Neutrophil (primary cell): Measurements from ENCODE around the gene IRF8.

ENCODE experiments used
- H3K27ac ChIP-seq: fragments of 200-600 bp; sonication (generic); 2 replicates; pipeline ENCODE4 v1.5.1; 2016; ENCODE audit warnings: mild to moderate bottlenecking, moderate library complexity
- H3K27me3 ChIP-seq: fragments of 200-600 bp; sonication (generic); 2 replicates; pipeline ENCODE4 v1.6.0; 2016; ENCODE audit warnings: mild to moderate bottlenecking
- H3K36me3 ChIP-seq: fragments of 200-600 bp; sonication (generic); 2 replicates; pipeline ENCODE4 v1.5.1; 2017
- H3K4me1 ChIP-seq, 2 experiments: fragments of 200-600 bp in 1 of 2; sonication (generic) in 1 of 2; 1 replicate in 1 of 2; 2 replicates in 1 of 2; pipeline versions ENCODE4 v1.5.1 to v1.6.1; 2013 to 2016; ENCODE audit warnings: low read depth in 1 of 2, low read length in 1 of 2, mild to moderate bottlenecking in 1 of 2, moderate library complexity in 1 of 2; ENCODE audit not compliant: control insufficient read depth in 1 of 2, insufficient read depth in 1 of 2
- H3K4me3 ChIP-seq, 2 experiments: fragments of 200-600 bp in 1 of 2; sonication (generic) in 1 of 2; 1 replicate in 1 of 2; 2 replicates in 1 of 2; pipeline ENCODE4 v1.5.1; 2013 to 2016; ENCODE audit warnings: low read depth in 1 of 2, low read length in 1 of 2, mild to moderate bottlenecking in 1 of 2, moderate library complexity in 1 of 2
- H3K9me3 ChIP-seq: fragments of 200-600 bp; sonication (generic); 2 replicates; pipeline ENCODE4 v1.5.1; 2016
- CTCF ChIP-seq: fragments of 200-600 bp; sonication (generic); IDR thresholded peaks from 2 replicates; pipeline ENCODE4 v1.5.1; 2016; ENCODE audit warnings: antibody characterized with exemption

The IRF8 gene

DNA sequence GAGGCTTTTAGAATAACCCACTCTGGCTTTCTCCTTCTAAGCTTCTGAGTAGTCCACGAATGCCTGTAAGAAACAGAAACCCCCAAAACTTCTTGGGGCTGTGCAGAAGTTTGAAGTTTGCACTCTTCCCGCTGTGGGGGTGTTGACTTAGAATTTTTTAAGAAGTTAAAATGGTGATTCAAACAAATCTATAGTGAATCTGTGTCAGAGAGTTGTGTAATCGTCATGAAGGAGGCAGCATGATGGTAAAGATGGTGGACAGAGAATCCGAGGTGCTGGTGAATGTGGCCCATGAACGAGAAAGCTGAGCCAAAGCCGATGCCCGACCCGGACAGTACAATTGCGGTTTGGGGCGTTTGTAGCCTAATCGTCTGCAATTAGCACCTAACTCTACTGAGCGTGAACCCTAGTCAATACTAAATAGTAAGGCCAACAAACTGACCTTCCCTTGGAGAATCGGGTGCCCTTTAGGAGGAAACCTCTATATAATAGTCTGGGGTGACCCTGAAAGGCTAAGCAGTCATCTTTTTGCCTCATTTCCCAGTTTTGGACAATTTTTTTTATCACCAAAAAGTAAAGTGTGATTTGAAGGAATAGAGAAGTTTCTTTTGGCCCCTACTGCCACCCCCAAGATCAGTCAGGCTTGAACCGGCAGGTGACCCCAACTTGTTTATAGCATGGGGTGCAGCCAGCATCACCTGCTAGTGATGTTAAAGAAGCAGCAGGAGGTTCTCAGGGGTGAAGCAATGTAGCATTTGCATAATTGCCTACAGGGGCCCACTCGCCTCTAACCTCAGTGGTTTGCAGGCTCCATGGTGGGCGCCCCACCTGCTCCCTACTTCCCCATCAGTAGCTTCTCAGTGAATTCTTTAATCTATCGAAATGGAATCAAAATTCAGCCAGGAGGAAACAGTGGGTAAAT lies 11.2 kb downstream of the IRF8 start:
- no peak overlapping the region for H3K27ac ChIP-seq
- TF ChIP-seq CTCF, result no peak
- H3K4me3 ChIP-seq, result no peak overlapping the region
- peaks cover 10% of the 10 kb centered on the region for H3K9me3 ChIP-seq
- peaks cover 58% of the 10 kb centered on the region for H3K27me3 ChIP-seq
- H3K4me1 ChIP-seq, result peaks cover 28 to 65% of the 10 kb centered on the region in 2 experiments
- H3K36me3 ChIP-seq, result no peaks in the 10 kb centered on the region

GRCh38 chr16:85910854-85911247 lies 11.9 kb downstream of the IRF8 start:
- H3K27ac ChIP-seq, result no peak overlapping the region
- H3K4me1 ChIP-seq, result peaks cover 23 to 59% of the 10 kb centered on the region in 2 experiments
- no peak overlapping the region for H3K4me3 ChIP-seq
- H3K9me3 ChIP-seq, result peaks cover 5% of the 10 kb centered on the region
- H3K27me3 ChIP-seq, result peaks cover 61% of the 10 kb centered on the region
- no peaks in the 10 kb centered on the region for H3K36me3 ChIP-seq
- no peak for TF ChIP-seq CTCF

- no peaks in the 10 kb centered on the region for H3K9me3 ChIP-seq
- H3K4me1 ChIP-seq, result peaks cover 23 to 58% of the 10 kb centered on the region in 2 experiments
- no peak for TF ChIP-seq CTCF
- H3K36me3 ChIP-seq, result no peaks in the 10 kb centered on the region
- no peak overlapping the region for H3K4me3 ChIP-seq
- no peak overlapping the region for H3K27ac ChIP-seq
- H3K27me3 ChIP-seq, result peaks cover 66% of the 10 kb centered on the region
These were observed 12.4 kb downstream of the IRF8 start for GRCh38 chr16:85911251-85911930.

GRCh38 chr16:85912211-85912974 lies 13.4 kb downstream of the IRF8 start:
- Histone ChIP-seq H3K4me3 (no peak overlapping the region), H3K9me3 (no peaks in the 10 kb centered on the region), H3K4me1 (peaks cover 23 to 58% of the 10 kb centered on the region in 2 experiments), H3K27ac (no peak overlapping the region), H3K36me3 (no peaks in the 10 kb centered on the region), H3K27me3 (peaks cover 70% of the 10 kb centered on the region)
- no peak for TF ChIP-seq CTCF

- no peak overlapping the region for H3K27ac ChIP-seq
- no peak overlapping the region for H3K4me3 ChIP-seq
- peaks cover 70% of the 10 kb centered on the region for H3K27me3 ChIP-seq
- no peaks in the 10 kb centered on the region for H3K9me3 ChIP-seq
- H3K4me1 ChIP-seq, result peaks cover 18 to 55% of the 10 kb centered on the region in 2 experiments
- no peak for TF ChIP-seq CTCF
- H3K36me3 ChIP-seq, result no peaks in the 10 kb centered on the region
These were observed 14.2 kb downstream of the IRF8 start for GRCh38 chr16:85913141-85913601.
